HepG2 (cell line): Measurements from ENCODE around the gene YIPF2. TPM values are rescaled to one million over a fixed set of nuclear protein-coding genes. Genes with fewer than 3 reads are reported as not detected.
A peak's percentile ranks its signal among the peaks of the same experiment; 100 is the strongest.

Experiments used
- DRAP1 ChIP-seq: IDR thresholded peaks from 2 replicates; pipeline ENCODE4 v1.6.1; 2016; ENCODE audit warnings: missing genetic modification reagents, missing compliant biosample characterization
- ELF4 ChIP-seq: sonication (generic); formaldehyde crosslinking; IDR thresholded peaks from 2 replicates; pipeline ENCODE4 v1.5.0; 2020; ENCODE audit warnings: missing genetic modification reagents, mild to moderate bottlenecking, moderate library complexity, borderline replicate concordance
- FOXK1 ChIP-seq: sonication (generic); formaldehyde crosslinking; IDR thresholded peaks from 2 replicates; pipeline ENCODE4 v1.4.0; 2020; ENCODE audit warnings: low read depth, missing genetic modification reagents, borderline replicate concordance
- GATAD1 ChIP-seq: IDR thresholded peaks from 2 replicates; pipeline ENCODE4 v1.6.1; 2016; ENCODE audit warnings: missing genetic modification reagents, missing compliant biosample characterization
- KDM3A ChIP-seq: IDR thresholded peaks from 2 replicates; pipeline ENCODE4 v1.6.1; 2018; ENCODE audit warnings: low read depth, missing compliant biosample characterization
- LBX2 ChIP-seq: sonication (generic); formaldehyde crosslinking; IDR thresholded peaks from 2 replicates; pipeline ENCODE4 v1.5.0; 2020; ENCODE audit warnings: missing genetic modification reagents, mild to moderate bottlenecking, borderline replicate concordance
- NCOR1 ChIP-seq: fragments of 200-600 bp; sonication (generic); IDR thresholded peaks from 2 replicates; pipeline ENCODE4 v1.7.0; 2017; ENCODE audit warnings: antibody characterized with exemption, low read length, borderline replicate concordance
- ONECUT2 ChIP-seq: sonication (generic); formaldehyde crosslinking; IDR thresholded peaks from 2 replicates; pipeline ENCODE4 v1.4.0; 2020; ENCODE audit warnings: missing genetic modification reagents
- PHB2 ChIP-seq: fragments of 450-650 bp; IDR thresholded peaks from 2 replicates; pipeline ENCODE4 v1.6.1; 2018; ENCODE audit not compliant: partially characterized antibody
- PHF8 ChIP-seq: sonication (generic); formaldehyde crosslinking; IDR thresholded peaks from 2 replicates; pipeline ENCODE4 v1.5.0; 2020; ENCODE audit warnings: missing genetic modification reagents
- PPARG ChIP-seq: conservative IDR thresholded peaks from 2 replicates; pipeline ENCODE4 v1.6.1; 2016; ENCODE audit warnings: missing biosample characterization, missing genetic modification reagents
- RNF2 ChIP-seq: fragments of 450-650 bp; conservative IDR thresholded peaks from 2 replicates; pipeline ENCODE4 v1.6.1; 2016; ENCODE audit warnings: low read depth
- SALL1 ChIP-seq: sonication (generic); formaldehyde crosslinking; IDR thresholded peaks from 2 replicates; pipeline ENCODE4 v1.8.0; 2022; ENCODE audit warnings: mild to moderate bottlenecking, missing genetic modification reagents
- SP2 ChIP-seq: sonication (generic); formaldehyde crosslinking; IDR thresholded peaks from 2 replicates; pipeline ENCODE4 v1.5.1; 2020; ENCODE audit warnings: mild to moderate bottlenecking, missing genetic modification reagents
- TBX3 ChIP-seq: fragments of 450-650 bp; IDR thresholded peaks from 2 replicates; pipeline ENCODE4 v1.6.1; 2017; ENCODE audit warnings: antibody characterized with exemption, mild to moderate bottlenecking, inconsistent platforms, borderline replicate concordance
- TEAD3 ChIP-seq: optimal IDR thresholded peaks from 2 replicates; pipeline ENCODE3; 2016; ENCODE audit warnings: borderline replicate concordance
- ZBTB3 ChIP-seq: sonication (generic); formaldehyde crosslinking; IDR thresholded peaks from 2 replicates; pipeline ENCODE4 v1.4.0; 2020; ENCODE audit warnings: low read depth, mild to moderate bottlenecking, moderate library complexity, missing genetic modification reagents, borderline replicate concordance
- ZFP82 ChIP-seq: sonication (generic); formaldehyde crosslinking; IDR thresholded peaks from 2 replicates; pipeline ENCODE4 v1.5.1; 2020; ENCODE audit warnings: mild to moderate bottlenecking, missing genetic modification reagents, borderline replicate concordance
- ZNF136 ChIP-seq: sonication (generic); formaldehyde crosslinking; IDR thresholded peaks from 2 replicates; pipeline ENCODE4 v1.8.1; 2022; ENCODE audit warnings: low read depth, mild to moderate bottlenecking, moderate library complexity, missing genetic modification reagents
- ZNF468 ChIP-seq: sonication (generic); formaldehyde crosslinking; IDR thresholded peaks from 2 replicates; pipeline ENCODE4 v1.8.0; 2022; ENCODE audit warnings: mild to moderate bottlenecking, moderate library complexity, missing genetic modification reagents
- ZSCAN20 ChIP-seq: sonication (generic); formaldehyde crosslinking; IDR thresholded peaks from 2 replicates; pipeline ENCODE4 v1.4.0; 2020; ENCODE audit warnings: missing genetic modification reagents, mild to moderate bottlenecking, borderline replicate concordance
- polyA plus RNA-seq, 8 experiments: library from polyadenylated mRNA; depleted of rRNA in 3 of 8; stranded (reverse) in 7 of 8; unstranded in 1 of 8; fragments of >200 nt; fragmentation: Illumina TruSeq in 4 of 8; extraction: Trizol in 4 of 8; gene quantifications; 2 replicates each; pipeline versions ENCODE4 v1.2.1 to v1.2.3, GENCODE V29; 2011 to 2016; ENCODE audit warnings: low read depth in 4 of 8, missing spikeins in 1 of 8, mixed read lengths in 1 of 8; ENCODE audit not compliant: insufficient read depth in 1 of 8
- total RNA-seq, 5 experiments: library from RNA; depleted of rRNA; stranded (reverse); fragments of >200 nt; fragmentation: Illumina TruSeq; extraction: Trizol; gene quantifications; 2 replicates each; pipeline ENCODE4 v1.2.3, GENCODE V29; 2016; ENCODE audit warnings: low read depth in 1 of 5
- TF ChIP-seq, protein P1 (sequence below): sonication (generic); formaldehyde crosslinking; IDR thresholded peaks from 2 replicates; pipeline ENCODE4; 2020; ENCODE audit warnings: missing genetic modification reagents, mild to moderate bottlenecking, borderline replicate concordance
- TF ChIP-seq, protein P2 (sequence below): IDR thresholded peaks from 2 replicates; pipeline ENCODE4 v1.6.1; 2016; ENCODE audit warnings: missing biosample characterization, missing genetic modification reagents, low read depth
- TF ChIP-seq, protein P3 (sequence below): sonication (generic); formaldehyde crosslinking; IDR thresholded peaks from 2 replicates; pipeline ENCODE4 v1.5.1; 2020; ENCODE audit warnings: missing genetic modification reagents, mild to moderate bottlenecking, borderline replicate concordance

The YIPF2 gene
- total and polyA plus RNA-seq, 2 of the 13 experiments (the other 11 are each of a cell fraction or from before 2014, with no cell fraction given) = 37.3 to 53.2 TPM

GRCh38 chr19:10960314-10961072 is 32.1 kb upstream of the YIPF2 start, which contains the start of gene SMARCA4 (continued):
- TF ChIP-seq, protein P1, sequence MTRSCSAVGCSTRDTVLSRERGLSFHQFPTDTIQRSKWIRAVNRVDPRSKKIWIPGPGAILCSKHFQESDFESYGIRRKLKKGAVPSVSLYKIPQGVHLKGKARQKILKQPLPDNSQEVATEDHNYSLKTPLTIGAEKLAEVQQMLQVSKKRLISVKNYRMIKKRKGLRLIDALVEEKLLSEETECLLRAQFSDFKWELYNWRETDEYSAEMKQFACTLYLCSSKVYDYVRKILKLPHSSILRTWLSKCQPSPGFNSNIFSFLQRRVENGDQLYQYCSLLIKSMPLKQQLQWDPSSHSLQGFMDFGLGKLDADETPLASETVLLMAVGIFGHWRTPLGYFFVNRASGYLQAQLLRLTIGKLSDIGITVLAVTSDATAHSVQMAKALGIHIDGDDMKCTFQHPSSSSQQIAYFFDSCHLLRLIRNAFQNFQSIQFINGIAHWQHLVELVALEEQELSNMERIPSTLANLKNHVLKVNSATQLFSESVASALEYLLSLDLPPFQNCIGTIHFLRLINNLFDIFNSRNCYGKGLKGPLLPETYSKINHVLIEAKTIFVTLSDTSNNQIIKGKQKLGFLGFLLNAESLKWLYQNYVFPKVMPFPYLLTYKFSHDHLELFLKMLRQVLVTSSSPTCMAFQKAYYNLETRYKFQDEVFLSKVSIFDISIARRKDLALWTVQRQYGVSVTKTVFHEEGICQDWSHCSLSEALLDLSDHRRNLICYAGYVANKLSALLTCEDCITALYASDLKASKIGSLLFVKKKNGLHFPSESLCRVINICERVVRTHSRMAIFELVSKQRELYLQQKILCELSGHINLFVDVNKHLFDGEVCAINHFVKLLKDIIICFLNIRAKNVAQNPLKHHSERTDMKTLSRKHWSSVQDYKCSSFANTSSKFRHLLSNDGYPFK (CRISPR knock-in tag) = no peak; the same call in 1 of the 2 replicates
- TF ChIP-seq ONECUT2 (CRISPR knock-in tag) = peak; percentile 59; the same call in 1 of the 2 replicates
- TF ChIP-seq DRAP1 (CRISPR knock-in tag) = peak; percentile 52; the same call in 1 of the 2 replicates
- TF ChIP-seq NCOR1 = no peak
- 0 out of 2 replicates have a peak, but pooled peaks have one; percentile 34 for TF ChIP-seq PPARG (CRISPR knock-in tag)
- peak; percentile 98 for TF ChIP-seq PHF8 (CRISPR knock-in tag)
- TF ChIP-seq, protein P2, sequence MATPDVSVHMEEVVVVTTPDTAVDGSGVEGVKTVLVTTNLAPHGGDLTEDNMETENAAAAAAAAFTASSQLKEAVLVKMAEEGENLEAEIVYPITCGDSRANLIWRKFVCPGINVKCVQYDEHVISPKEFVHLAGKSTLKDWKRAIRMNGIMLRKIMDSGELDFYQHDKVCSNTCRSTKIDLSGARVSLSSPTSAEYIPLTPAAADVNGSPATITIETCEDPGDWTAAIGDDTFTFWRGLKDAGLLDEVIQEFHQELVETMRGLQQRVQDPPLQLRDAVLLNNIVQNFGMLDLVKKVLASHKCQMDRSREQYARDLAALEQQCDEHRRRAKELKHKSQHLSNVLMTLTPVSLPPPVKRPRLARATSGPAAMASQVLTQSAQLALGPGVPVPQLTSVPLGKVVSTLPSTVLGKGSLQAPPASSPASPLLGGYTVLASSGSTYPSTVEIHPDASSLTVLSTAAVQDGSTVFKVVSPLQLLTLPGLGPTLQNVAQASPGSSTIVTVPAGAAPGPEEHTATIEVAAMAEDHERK (CRISPR knock-in tag) = peak; percentile 67; the same call in 1 of the 2 replicates
- TF ChIP-seq, protein P3, sequence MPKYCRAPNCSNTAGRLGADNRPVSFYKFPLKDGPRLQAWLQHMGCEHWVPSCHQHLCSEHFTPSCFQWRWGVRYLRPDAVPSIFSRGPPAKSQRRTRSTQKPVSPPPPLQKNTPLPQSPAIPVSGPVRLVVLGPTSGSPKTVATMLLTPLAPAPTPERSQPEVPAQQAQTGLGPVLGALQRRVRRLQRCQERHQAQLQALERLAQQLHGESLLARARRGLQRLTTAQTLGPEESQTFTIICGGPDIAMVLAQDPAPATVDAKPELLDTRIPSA (CRISPR knock-in tag) = no peak
- TF ChIP-seq KDM3A (CRISPR knock-in tag) = 0 out of 2 replicates have a peak, but pooled peaks have one; percentile 45
- no peak for TF ChIP-seq ZBTB3
- TF ChIP-seq ZNF468 (CRISPR knock-in tag) = 0 out of 2 replicates have a peak, but pooled peaks have one; percentile 82
- TF ChIP-seq TEAD3 = no peak
- peak; percentile 84; the same call in 1 of the 2 replicates for TF ChIP-seq LBX2 (CRISPR knock-in tag)
- TF ChIP-seq ZFP82 (CRISPR knock-in tag) = no peak
- TF ChIP-seq ELF4 (CRISPR knock-in tag) = no peak
- no peak for TF ChIP-seq PHB2
- 0 out of 2 replicates have a peak, but pooled peaks have one; percentile 36 for TF ChIP-seq ZSCAN20 (CRISPR knock-in tag)
- TF ChIP-seq TBX3 = no peak
- no peak for TF ChIP-seq SP2
- TF ChIP-seq RNF2 = peak; percentile 69; the same call in 1 of the 2 replicates
- peak; percentile 68 for TF ChIP-seq GATAD1 (CRISPR knock-in tag)
- TF ChIP-seq SALL1 (CRISPR knock-in tag) = peak; percentile 73
- TF ChIP-seq FOXK1 (CRISPR knock-in tag) = 0 out of 2 replicates have a peak, but pooled peaks have one; percentile 13
- no peak for TF ChIP-seq ZNF136 (CRISPR knock-in tag)
